Prostate gland (tissue), 2 donors: Measurements from ENCODE around the gene RASGRP1. TPM values are rescaled to one million over a fixed set of nuclear protein-coding genes. Genes with fewer than 3 reads are reported as not detected.

Experiments
- DNase-seq: peaks from one replicate; pipeline ENCODE4 v3.0.0-alpha.2; 2019; ENCODE audit warnings: low spot score
- H3K27ac ChIP-seq, 2 donors: fragments of 200-600 bp; sonication (generic); 2 replicates each; pipeline ENCODE4 v1.5.1; 2017 to 2019
- H3K27me3 ChIP-seq: fragments of 200-600 bp; sonication (generic); replicated peaks from 2 replicates; pipeline ENCODE4 v1.5.1; 2019; ENCODE audit not compliant: insufficient read depth
- H3K36me3 ChIP-seq, 2 donors: fragments of 200-600 bp; sonication (generic); 1 replicate in 1 of 2; 2 replicates in 1 of 2; pipeline versions ENCODE4 v1.5.1 to v1.8.1; 2017 to 2019
- H3K4me1 ChIP-seq: fragments of 200-600 bp; sonication (generic); replicated peaks from 2 replicates; pipeline ENCODE4 v1.5.1; 2019
- H3K4me3 ChIP-seq, 2 donors: fragments of 200-600 bp; sonication (generic); 2 replicates each; pipeline ENCODE4 v1.5.1; 2017 to 2019
- H3K9me3 ChIP-seq: fragments of 200-600 bp; sonication (generic); 2 replicates; pipeline ENCODE4 v1.5.1; 2017
- POLR2A ChIP-seq: fragments of 450-650 bp; IDR thresholded peaks from one replicate; pipeline ENCODE4 v1.6.1; 2016; ENCODE audit warnings: antibody characterized with exemption, mild to moderate bottlenecking
- POLR2AphosphoS5 ChIP-seq: sonication (generic); formaldehyde crosslinking; IDR thresholded peaks from one replicate; pipeline ENCODE4 v1.6.1; 2017; ENCODE audit warnings: antibody characterized with exemption
- WGBS: methylation state at CpG from one replicate; pipeline ENCODE4 v1.1.5; 2018; 5-methylcytosine and 5-hydroxymethylcytosine counted together
- intact Hi-C: fragments of 100-400 bp; cut with DNase I; formaldehyde crosslinking; loops from one replicate; pipeline ENCODE4 v1.14.2; 2022
- total RNA-seq, 2 donors: library from RNA; depleted of rRNA; stranded (reverse); fragments of >200 nt; gene quantifications; one replicate each; pipeline ENCODE4 v1.1.0, GENCODE V29; 2016
- TF ChIP-seq, protein P1 (sequence below), 4 experiments: fragments of 200-600 bp in 2 of 4; fragments of 450-650 bp in 2 of 4; sonication (generic) in 2 of 4; IDR thresholded peaks; 1 replicate in 3 of 4; 2 replicates in 1 of 4; pipeline ENCODE4 v1.5.1; 2016 to 2019; ENCODE audit warnings: antibody characterized with exemption in 4 of 4, mild to moderate bottlenecking in 2 of 4, moderate library complexity in 2 of 4

Gene RASGRP1
- total RNA-seq, 2 donors from 2014 or later = 0.36 to 7.6 TPM

GRCh38 chr15:38453971-38454695 is 110.5 kb downstream of the RASGRP1 start, which contains the start of gene FAM98B:
Gene FAM98B, plus strand, starts transcription at chr15:38454127. Its CDS starts 35 bp downstream, at chr15:38454162.
- Histone ChIP-seq H3K4me3 (peak within 1 kb of the TSS; percentile 71 to 73), H3K4me1 (peaks cover 2% of the 10 kb centered on the region), H3K27me3 (no peaks in the 10 kb centered on the region), H3K36me3 (no peaks in the 10 kb centered on the region), H3K9me3 (no peaks in the 10 kb centered on the region), H3K27ac (peak within 1 kb of the TSS; percentile 92 to 93)
- TF ChIP-seq POLR2A = no peak
- TF ChIP-seq, protein P1, sequence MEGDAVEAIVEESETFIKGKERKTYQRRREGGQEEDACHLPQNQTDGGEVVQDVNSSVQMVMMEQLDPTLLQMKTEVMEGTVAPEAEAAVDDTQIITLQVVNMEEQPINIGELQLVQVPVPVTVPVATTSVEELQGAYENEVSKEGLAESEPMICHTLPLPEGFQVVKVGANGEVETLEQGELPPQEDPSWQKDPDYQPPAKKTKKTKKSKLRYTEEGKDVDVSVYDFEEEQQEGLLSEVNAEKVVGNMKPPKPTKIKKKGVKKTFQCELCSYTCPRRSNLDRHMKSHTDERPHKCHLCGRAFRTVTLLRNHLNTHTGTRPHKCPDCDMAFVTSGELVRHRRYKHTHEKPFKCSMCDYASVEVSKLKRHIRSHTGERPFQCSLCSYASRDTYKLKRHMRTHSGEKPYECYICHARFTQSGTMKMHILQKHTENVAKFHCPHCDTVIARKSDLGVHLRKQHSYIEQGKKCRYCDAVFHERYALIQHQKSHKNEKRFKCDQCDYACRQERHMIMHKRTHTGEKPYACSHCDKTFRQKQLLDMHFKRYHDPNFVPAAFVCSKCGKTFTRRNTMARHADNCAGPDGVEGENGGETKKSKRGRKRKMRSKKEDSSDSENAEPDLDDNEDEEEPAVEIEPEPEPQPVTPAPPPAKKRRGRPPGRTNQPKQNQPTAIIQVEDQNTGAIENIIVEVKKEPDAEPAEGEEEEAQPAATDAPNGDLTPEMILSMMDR (IDR thresholded peaks at IDR 0.05) = peak in 2 of 4 experiments; percentile 1 to 29
- TF ChIP-seq POLR2AphosphoS5 = peak; percentile 85
- DNase-seq = peak; percentile 78
- intact Hi-C loops = no loop called here
- WGBS = under 1% methylated on average over 49 of the region's 49 CpGs

DNA sequence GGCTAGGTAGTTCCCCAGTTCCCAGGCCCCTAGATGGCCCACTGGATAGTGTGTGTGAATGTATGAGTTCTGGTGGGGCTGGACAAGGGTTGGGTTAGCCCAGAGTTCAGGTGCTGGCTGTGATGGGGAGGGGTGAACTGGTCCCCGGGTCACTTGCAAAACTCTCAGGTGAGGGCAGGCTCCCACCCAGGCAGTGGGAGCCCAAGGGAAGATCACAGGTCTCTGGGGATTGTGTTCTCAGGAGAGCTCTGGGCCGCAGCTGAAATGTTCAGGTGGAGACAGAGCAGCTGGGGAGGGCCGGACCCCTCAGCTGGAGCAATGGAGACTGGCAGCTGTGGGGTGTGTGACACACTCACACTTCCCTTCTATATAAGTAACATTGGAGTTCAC is 123.5 kb downstream of the RASGRP1 start:
- H3K9me3 ChIP-seq = no peaks in the 10 kb centered on the region
- intact Hi-C loops = loop anchor here (5.0 kb wide), 1 partner anchor 241 kb away; no protein-coding TSS in a partner anchor
- 97% methylated on average over 3 of the region's 3 CpGs for WGBS
- no peaks in the 10 kb centered on the region for H3K4me1 ChIP-seq
- H3K36me3 ChIP-seq = no peaks in the 10 kb centered on the region
- no peak overlapping the region for H3K4me3 ChIP-seq
- no peaks in the 10 kb centered on the region for H3K27me3 ChIP-seq
- DNase-seq = no peak
- TF ChIP-seq POLR2A = no peak
- no peak for TF ChIP-seq POLR2AphosphoS5
- TF ChIP-seq, protein P1 (IDR thresholded peaks at IDR 0.05) = no peak
- H3K27ac ChIP-seq = no peak overlapping the region

DNA sequence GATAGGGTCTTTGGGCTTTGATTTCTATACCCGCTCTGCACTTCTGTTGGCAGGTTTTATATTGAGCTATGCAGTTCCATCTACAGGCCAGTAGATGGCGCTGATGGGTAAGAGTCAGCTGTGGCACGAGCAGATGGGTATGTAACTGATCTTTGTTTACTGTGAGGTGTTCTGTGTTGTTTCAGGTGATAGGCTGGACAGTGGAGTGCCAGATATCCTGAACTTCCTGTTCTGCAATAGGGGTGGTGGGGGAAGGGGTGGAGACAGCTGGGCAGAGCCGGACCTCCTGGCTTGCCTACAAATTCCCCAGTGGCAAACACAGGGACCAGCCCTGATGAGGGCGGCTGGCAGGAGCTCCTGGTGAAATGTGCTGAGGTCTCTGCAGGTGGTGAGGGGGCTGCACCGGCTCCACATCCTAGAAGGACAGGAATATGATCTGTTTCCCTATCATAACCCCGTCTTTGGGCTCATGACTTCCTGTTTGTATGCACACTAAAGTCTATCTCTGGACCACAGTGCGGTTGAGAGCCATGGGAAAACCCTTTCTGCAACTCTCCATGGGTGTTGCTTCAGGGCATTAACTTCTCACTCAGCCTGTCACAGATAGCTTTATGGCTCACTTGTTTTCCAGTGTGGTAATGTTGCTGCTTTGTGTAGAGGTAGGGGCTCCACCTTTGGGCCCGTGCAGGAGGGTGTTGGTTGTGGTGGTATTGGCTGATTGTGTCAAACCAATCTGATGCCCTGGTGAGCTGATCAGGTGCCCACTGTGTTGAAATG is 124.1 kb downstream of the RASGRP1 start:
- intact Hi-C loops = loop anchor here (5.0 kb wide), 1 partner anchor 242 kb away; no protein-coding TSS in a partner anchor
- no peak overlapping the region for H3K4me3 ChIP-seq
- TF ChIP-seq POLR2A = no peak
- TF ChIP-seq, protein P1 (IDR thresholded peaks at IDR 0.05) = peak; percentile 82 to 97 (median 90)
- TF ChIP-seq POLR2AphosphoS5 = peak; percentile 85
- H3K9me3 ChIP-seq = no peaks in the 10 kb centered on the region
- no peaks in the 10 kb centered on the region for H3K27me3 ChIP-seq
- no peaks in the 10 kb centered on the region for H3K36me3 ChIP-seq
- H3K4me1 ChIP-seq = no peaks in the 10 kb centered on the region
- DNase-seq = peak; percentile 71
- 27% methylated on average over 9 of the region's 9 CpGs for WGBS
- H3K27ac ChIP-seq = no peak overlapping the region

Other genes with a start within 250 kb of the RASGRP1 start
- gene FAM98B, start 110.7 kb downstream of the RASGRP1 start, total RNA-seq = 10 to 100 TPM in 1 of 2 donors, 1 to 10 TPM in 1; 9.8 to 27.0 TPM